Hepatocyte (in vitro differentiated cells): ENCODE data around the gene FCHSD2. TPM values are rescaled to one million over a fixed set of nuclear protein-coding genes. Genes with fewer than 3 reads are reported as not detected.

Experiments
- DNase-seq: peaks from one replicate; pipeline ENCODE4 v3.0.0-alpha.2; 2016; ENCODE audit warnings: low spot score
- H2AFZ ChIP-seq: fragments of 200-600 bp; sonication (generic); 2 replicates; pipeline ENCODE4 v1.6.0; 2016; ENCODE audit warnings: antibody characterized with exemption, mild to moderate bottlenecking
- H3K27ac ChIP-seq: fragments of 200-600 bp; sonication (generic); 2 replicates; pipeline ENCODE4 v1.5.1; 2016; ENCODE audit warnings: mild to moderate bottlenecking
- H3K27me3 ChIP-seq: fragments of 200-600 bp; sonication (generic); 2 replicates; pipeline ENCODE4 v1.6.1; 2016
- H3K36me3 ChIP-seq: fragments of 200-600 bp; sonication (generic); replicated peaks from 2 replicates; pipeline ENCODE4 v1.5.1; 2016; ENCODE audit warnings: low read depth; ENCODE audit not compliant: insufficient read depth
- H3K4me1 ChIP-seq: fragments of 200-600 bp; sonication (generic); 2 replicates; pipeline ENCODE4 v1.5.1; 2016; ENCODE audit warnings: mild to moderate bottlenecking, moderate library complexity; ENCODE audit not compliant: insufficient read depth
- H3K4me2 ChIP-seq: fragments of 200-600 bp; sonication (generic); 2 replicates; pipeline ENCODE4 v1.6.0; 2016
- H3K4me3 ChIP-seq: fragments of 200-600 bp; sonication (generic); 2 replicates; pipeline ENCODE4 v1.5.1; 2016; ENCODE audit warnings: mild to moderate bottlenecking
- H3K79me2 ChIP-seq: fragments of 200-600 bp; sonication (generic); 2 replicates; pipeline ENCODE4 v1.6.0; 2017; ENCODE audit warnings: mild to moderate bottlenecking
- H3K9me2 ChIP-seq: fragments of 200-600 bp; sonication (generic); replicated peaks from 2 replicates; pipeline ENCODE4 v1.6.0; 2017; ENCODE audit warnings: mild to moderate bottlenecking; ENCODE audit not compliant: insufficient read depth
- H3K9me3 ChIP-seq: fragments of 200-600 bp; sonication (generic); 2 replicates; pipeline ENCODE4 v1.5.1; 2016; ENCODE audit warnings: low read depth, mild to moderate bottlenecking
- H4K20me1 ChIP-seq: fragments of 200-600 bp; sonication (generic); 2 replicates; pipeline ENCODE4 v1.6.0; 2016; ENCODE audit warnings: mild to moderate bottlenecking; ENCODE audit not compliant: insufficient read depth, poor library complexity, severe bottlenecking
- CTCF ChIP-seq: fragments of 200-600 bp; sonication (generic); IDR thresholded peaks from 2 replicates; pipeline ENCODE4 v1.5.1; 2016; ENCODE audit warnings: antibody characterized with exemption, mild to moderate bottlenecking; ENCODE audit not compliant: poor library complexity
- EZH2 ChIP-seq: fragments of 200-600 bp; sonication (generic); IDR thresholded peaks from 2 replicates; pipeline ENCODE4 v1.6.1; 2016; ENCODE audit warnings: antibody characterized with exemption, mild to moderate bottlenecking, borderline replicate concordance
- EZH2phosphoT487 ChIP-seq: fragments of 200-600 bp; sonication (generic); IDR thresholded peaks from one replicate; pipeline ENCODE4 v1.6.1; 2018; ENCODE audit warnings: antibody characterized with exemption, mild to moderate bottlenecking, low read depth, moderate library complexity; ENCODE audit not compliant: unreplicated experiment, severe bottlenecking
- WGBS: methylation state at CpG from one replicate; pipeline ENCODE4 v1.1.6; 2016; ENCODE audit warnings: low lambda C conversion rate; ENCODE audit errors: missing lambda C conversion rate; 5-methylcytosine and 5-hydroxymethylcytosine counted together
- polyA plus RNA-seq: library from polyadenylated mRNA; unstranded; fragments of >200 nt; fragmentation: Nextera tagmentation; extraction: Ambion mirVana; gene quantifications from 2 replicates; pipeline ENCODE4 v1.2.1, GENCODE V29; 2016
- total RNA-seq: library from RNA; depleted of rRNA; stranded (reverse); fragments of >200 nt; gene quantifications from 2 replicates; pipeline ENCODE4 v1.2.3, GENCODE V29; 2014

The FCHSD2 gene
- total and polyA plus RNA-seq, 2 experiments from 2014 or later = 9.1 to 13.1 TPM

- H3K4me1 ChIP-seq = peaks cover 27% of the 10 kb centered on the region
- DNase-seq = no peak
- H3K4me2 ChIP-seq = no peak overlapping the region
- H4K20me1 ChIP-seq = no peaks in the 10 kb centered on the region
- no peaks in the 10 kb centered on the region for H3K27me3 ChIP-seq
- WGBS = 87% methylated on average over 4 of the region's 4 CpGs
- no peak overlapping the region for H2AFZ ChIP-seq
- no peaks in the 10 kb centered on the region for H3K36me3 ChIP-seq
- no peaks in the 10 kb centered on the region for H3K79me2 ChIP-seq
- H3K27ac ChIP-seq = no peak overlapping the region
- no peaks in the 10 kb centered on the region for H3K9me3 ChIP-seq
- no peak overlapping the region for H3K4me3 ChIP-seq
- no peaks in the 10 kb centered on the region for H3K9me2 ChIP-seq
- no peak for TF ChIP-seq CTCF
- TF ChIP-seq EZH2phosphoT487 = no peak
- TF ChIP-seq EZH2 = no peak
Measured at GRCh38 chr11:73155102-73155501, 13.0 kb upstream of the FCHSD2 start.

- Histone ChIP-seq H3K36me3 (no peaks in the 10 kb centered on the region), H3K4me1 (peaks cover 20% of the 10 kb centered on the region), H3K27ac (no peak overlapping the region), H3K9me2 (no peaks in the 10 kb centered on the region), H2AFZ (no peak overlapping the region), H3K27me3 (no peaks in the 10 kb centered on the region), H3K9me3 (no peaks in the 10 kb centered on the region), H4K20me1 (no peaks in the 10 kb centered on the region), H3K79me2 (no peaks in the 10 kb centered on the region), H3K4me3 (no peak overlapping the region), H3K4me2 (no peak overlapping the region)
- 83% methylated on average over 3 of the region's 3 CpGs for WGBS
- no peak for DNase-seq
- TF ChIP-seq CTCF (no peak), EZH2phosphoT487 (no peak), EZH2 (no peak)
Measured at GRCh38 chr11:73154178-73154577, 12.1 kb upstream of the FCHSD2 start.

GRCh38 chr11:73152861-73153483, 10.9 kb upstream of the FCHSD2 start:
- Histone ChIP-seq H3K79me2 (no peaks in the 10 kb centered on the region), H2AFZ (no peak overlapping the region), H3K4me3 (no peak overlapping the region), H3K4me2 (no peak overlapping the region), H3K36me3 (no peaks in the 10 kb centered on the region), H4K20me1 (no peaks in the 10 kb centered on the region), H3K4me1 (peaks cover 8% of the 10 kb centered on the region), H3K9me2 (no peaks in the 10 kb centered on the region), H3K27me3 (no peaks in the 10 kb centered on the region), H3K27ac (peak overlapping the region; percentile 43), H3K9me3 (no peaks in the 10 kb centered on the region)
- TF ChIP-seq EZH2phosphoT487 (no peak), CTCF (no peak), EZH2 (no peak)
- WGBS = 62% methylated on average over 6 of the region's 6 CpGs
- DNase-seq = no peak
